Mesothelial cell of epicardium (in vitro differentiated cells): Measurements from ENCODE around the gene SLC12A7. TPM values are rescaled to one million over a fixed set of nuclear protein-coding genes. Genes with fewer than 3 reads are reported as not detected.

Experiments used
- DNase-seq, 2 experiments: peaks; one replicate each; pipeline ENCODE4 v3.0.0; 2021; ENCODE audit warnings: low spot score in 2 of 2; ENCODE audit not compliant: unreplicated experiment in 2 of 2
- H3K27ac Mint-ChIP-seq: 2 replicates; pipeline ENCODE4 v1.8.0; 2021; ENCODE audit warnings: mixed read lengths
- H3K27me3 Mint-ChIP-seq: 2 replicates; pipeline ENCODE4 v1.8.0; 2021; ENCODE audit warnings: low read depth, mixed read lengths
- H3K36me3 Mint-ChIP-seq: 2 replicates; pipeline ENCODE4 v1.8.0; 2021; ENCODE audit warnings: mixed read lengths
- H3K4me1 Mint-ChIP-seq: 2 replicates; pipeline ENCODE4 v1.8.0; 2021; ENCODE audit warnings: mixed read lengths
- H3K4me3 Mint-ChIP-seq: 2 replicates; pipeline ENCODE4 v1.8.0; 2021; ENCODE audit warnings: mild to moderate bottlenecking, moderate library complexity, mixed read lengths
- H3K9me3 Mint-ChIP-seq: 2 replicates; pipeline ENCODE4 v1.8.0; 2021; ENCODE audit warnings: mixed read lengths
- CTCF ChIP-seq: fragments of 200-600 bp; sonication (generic); IDR thresholded peaks from one replicate; pipeline ENCODE4 v1.5.0; 2021; ENCODE audit warnings: antibody characterized with exemption; ENCODE audit not compliant: unreplicated experiment
- total RNA-seq: library from RNA; stranded (reverse); gene quantifications from 3 replicates; pipeline ENCODE4 v1.2.1, GENCODE V29; 2021

SLC12A7 gene
- total RNA-seq, 1 donor from 2014 or later: 34.9 TPM

GRCh38 chr5:1120236-1120999 is 8.6 kb upstream of the SLC12A7 start:
- no peak overlapping the region for H3K27ac Mint-ChIP-seq
- no peak for DNase-seq
- peaks cover 35% of the 10 kb centered on the region for H3K4me1 Mint-ChIP-seq
- peaks cover 8% of the 10 kb centered on the region for H3K9me3 Mint-ChIP-seq
- peaks cover 26% of the 10 kb centered on the region for H3K27me3 Mint-ChIP-seq
- no peak for TF ChIP-seq CTCF
- H3K4me3 Mint-ChIP-seq: no peak overlapping the region
- H3K36me3 Mint-ChIP-seq: peaks cover 2% of the 10 kb centered on the region

GRCh38 chr5:1119312-1119831 is 7.5 kb upstream of the SLC12A7 start:
- TF ChIP-seq CTCF: no peak
- peaks cover 26% of the 10 kb centered on the region for H3K27me3 Mint-ChIP-seq
- peaks cover 28% of the 10 kb centered on the region for H3K4me1 Mint-ChIP-seq
- no peak overlapping the region for H3K4me3 Mint-ChIP-seq
- H3K36me3 Mint-ChIP-seq: peaks cover under 1% of the 10 kb centered on the region
- DNase-seq: no peak
- peaks cover 5% of the 10 kb centered on the region for H3K9me3 Mint-ChIP-seq
- H3K27ac Mint-ChIP-seq: no peak overlapping the region

GRCh38 chr5:1118738-1119137 is 6.9 kb upstream of the SLC12A7 start:
- Mint-ChIP-seq H3K4me3 (no peak overlapping the region), H3K4me1 (peaks cover 22% of the 10 kb centered on the region), H3K27me3 (peaks cover 25% of the 10 kb centered on the region), H3K36me3 (no peaks in the 10 kb centered on the region), H3K27ac (peak overlapping the region; percentile 86), H3K9me3 (no peaks in the 10 kb centered on the region)
- TF ChIP-seq CTCF: no peak
- no peak for DNase-seq

- peak in 1 of 2 experiments; percentile 70 for DNase-seq
- peaks cover 30% of the 10 kb centered on the region for H3K27me3 Mint-ChIP-seq
- H3K4me3 Mint-ChIP-seq: peak overlapping the region; percentile 6
- no peaks in the 10 kb centered on the region for H3K9me3 Mint-ChIP-seq
- H3K4me1 Mint-ChIP-seq: peaks cover 22% of the 10 kb centered on the region
- TF ChIP-seq CTCF: no peak
- no peaks in the 10 kb centered on the region for H3K36me3 Mint-ChIP-seq
- peak overlapping the region; percentile 86 for H3K27ac Mint-ChIP-seq
Observed at GRCh38 chr5:1118231-1118698, 6.4 kb upstream of the SLC12A7 start.

GRCh38 chr5:1116977-1117376 is 5.1 kb upstream of the SLC12A7 start:
- H3K4me3 Mint-ChIP-seq: no peak overlapping the region
- no peaks in the 10 kb centered on the region for H3K9me3 Mint-ChIP-seq
- no peak for TF ChIP-seq CTCF
- DNase-seq: no peak
- H3K27ac Mint-ChIP-seq: no peak overlapping the region
- H3K4me1 Mint-ChIP-seq: peaks cover 22% of the 10 kb centered on the region
- H3K27me3 Mint-ChIP-seq: peaks cover 33% of the 10 kb centered on the region
- no peaks in the 10 kb centered on the region for H3K36me3 Mint-ChIP-seq
